HG03439 (cell line): ENCODE measurements around the gene LGI2.

ENCODE experiments used
- ATAC-seq: cut with Tn5 transposase; IDR thresholded peaks from one replicate; pipeline ENCODE4 v1.9.1; 2021; ENCODE audit warnings: mild to moderate bottlenecking, moderate library complexity; ENCODE audit not compliant: unreplicated experiment

LGI2 gene

DNA sequence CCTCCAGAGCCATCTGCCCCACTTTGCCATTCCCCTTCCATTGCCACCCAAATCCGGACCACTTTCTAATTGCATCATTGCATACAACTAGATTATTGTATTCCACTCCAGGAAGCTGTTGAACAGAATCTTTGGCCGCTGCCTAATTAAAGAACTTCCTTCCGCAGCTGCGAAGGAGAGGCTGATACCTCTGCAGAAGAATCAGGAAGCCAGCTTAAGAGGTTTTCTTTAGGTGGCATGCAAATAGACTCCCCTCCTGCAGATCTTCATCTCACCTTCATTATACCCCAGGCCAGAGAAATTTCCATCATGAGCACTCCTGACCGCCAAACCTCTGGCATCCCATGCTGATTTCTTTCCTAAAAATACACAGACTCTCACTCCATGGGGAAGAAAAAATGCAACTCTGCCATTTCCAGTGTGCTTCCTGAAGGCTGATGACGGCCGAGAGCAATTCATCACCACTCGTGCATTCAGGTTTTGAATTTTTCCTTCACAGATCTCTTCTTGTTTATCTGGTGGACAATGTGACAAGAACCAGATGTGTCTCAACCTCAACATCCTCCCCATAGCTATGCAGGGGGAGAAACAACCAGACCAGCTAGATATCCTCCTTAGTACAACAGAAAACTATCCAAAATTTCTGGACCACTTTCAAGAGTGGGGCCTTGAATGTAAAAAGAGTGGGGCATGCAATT, 31.2 kb downstream of the LGI2 start:
- no peak for ATAC-seq

- ATAC-seq: no peak
Observed at GRCh38 chr4:24995346-24995919, 35.3 kb downstream of the LGI2 start.

DNA sequence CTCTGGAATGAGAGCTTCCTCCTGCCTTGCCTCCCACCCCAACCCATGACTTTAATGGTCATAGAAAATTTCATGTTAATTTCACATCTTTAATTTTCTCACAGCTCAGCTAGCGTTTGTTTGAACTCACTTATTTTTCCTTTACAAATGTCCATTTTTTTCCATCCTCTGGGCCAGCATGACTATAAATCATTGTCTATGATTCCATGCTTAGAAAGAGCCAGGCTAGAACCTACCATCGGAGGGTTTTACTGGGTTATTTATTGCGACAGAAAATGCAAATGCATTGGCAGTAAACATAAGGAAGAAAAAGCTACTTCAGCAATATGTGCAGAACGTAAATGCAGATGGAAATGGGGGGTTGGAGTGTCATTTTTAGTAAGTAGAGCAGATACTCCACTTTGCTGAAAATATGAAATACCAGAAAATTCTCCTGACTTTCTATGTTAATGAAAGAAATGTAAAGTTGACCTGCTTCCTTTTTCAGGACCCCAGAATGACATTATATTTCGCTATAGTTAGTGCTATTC, 37.1 kb downstream of the LGI2 start:
- ATAC-seq: no peak

DNA sequence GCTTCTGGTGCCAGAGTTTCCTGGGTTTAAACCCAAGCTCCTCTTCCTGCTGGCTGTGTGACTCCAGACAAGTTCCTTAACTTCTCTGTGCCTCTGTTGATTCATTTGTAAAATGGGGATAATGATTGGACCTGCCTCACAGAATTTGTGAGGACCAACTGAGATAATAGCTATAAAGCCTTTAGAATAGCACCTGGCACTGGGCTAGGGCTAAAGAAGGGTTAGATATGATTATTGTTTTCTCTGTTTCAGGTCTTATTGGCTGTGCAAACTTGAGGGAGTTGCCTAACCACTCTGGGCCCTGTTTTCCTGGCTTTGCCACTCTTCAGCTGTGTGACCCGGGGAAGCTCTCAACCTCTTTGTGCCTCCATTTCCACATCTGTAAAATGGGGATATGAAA, 37.8 kb downstream of the LGI2 start:
- no peak for ATAC-seq

DNA sequence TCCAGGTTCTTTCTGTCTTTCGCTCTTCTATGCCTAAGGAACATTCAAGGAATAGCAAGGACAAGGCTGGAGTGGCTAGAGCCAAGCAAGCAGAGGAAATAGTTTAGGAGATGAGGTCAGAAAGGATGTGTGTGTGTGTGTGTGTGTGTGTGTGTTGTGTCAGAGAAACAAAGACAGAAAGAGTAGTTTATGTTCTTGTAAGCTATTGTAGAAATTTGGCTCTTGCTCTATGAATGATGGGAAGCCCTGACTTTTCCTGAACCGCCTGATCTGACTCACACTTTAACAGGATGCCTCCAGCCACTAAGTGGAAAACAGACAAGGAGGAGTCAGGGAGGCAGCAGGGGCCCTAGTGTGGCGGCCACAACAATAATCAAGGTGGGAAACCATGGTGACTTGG, 39.7 kb downstream of the LGI2 start:
- no peak for ATAC-seq

DNA sequence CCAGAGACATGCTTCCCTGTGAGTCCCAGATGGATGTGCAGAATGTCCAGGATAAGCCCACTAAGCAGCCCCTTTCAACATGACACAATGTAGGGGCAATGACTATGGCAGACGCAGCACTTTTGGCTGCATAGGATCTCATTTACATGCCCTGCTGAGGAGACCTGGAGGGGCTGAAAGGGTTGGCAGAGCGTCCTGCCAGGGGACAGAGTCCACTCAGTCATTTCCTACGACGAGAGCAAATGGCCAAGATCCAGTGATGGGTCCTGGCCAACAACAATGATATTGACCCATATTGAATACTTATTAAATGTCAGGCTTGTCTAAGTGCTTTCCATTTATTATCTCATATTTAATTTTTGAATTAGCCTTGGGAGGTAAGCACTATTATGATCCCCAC, 41.4 kb downstream of the LGI2 start:
- no peak for ATAC-seq

DNA sequence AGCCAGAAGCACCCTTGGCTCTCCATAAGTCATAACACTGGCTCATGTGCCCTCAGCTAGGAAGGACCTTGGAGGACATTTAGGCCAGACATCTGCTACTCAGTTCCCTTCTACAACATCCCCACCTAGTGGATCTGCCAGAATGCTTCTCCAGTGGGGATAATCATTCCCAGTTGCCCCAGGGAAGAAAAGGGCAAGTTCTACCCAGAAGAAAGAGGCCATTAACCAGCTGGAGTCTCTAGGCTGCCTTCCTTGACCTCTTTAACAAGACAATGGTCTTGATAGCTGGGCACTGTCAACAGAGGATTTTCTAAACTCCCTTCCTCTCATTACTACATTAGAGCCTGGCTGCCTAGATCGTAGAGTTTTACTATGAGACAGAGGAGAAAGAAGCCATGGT, 42.0 kb downstream of the LGI2 start:
- ATAC-seq: no peak

- ATAC-seq: no peak
Observed at GRCh38 chr4:24984602-24985532, 45.9 kb downstream of the LGI2 start.

DNA sequence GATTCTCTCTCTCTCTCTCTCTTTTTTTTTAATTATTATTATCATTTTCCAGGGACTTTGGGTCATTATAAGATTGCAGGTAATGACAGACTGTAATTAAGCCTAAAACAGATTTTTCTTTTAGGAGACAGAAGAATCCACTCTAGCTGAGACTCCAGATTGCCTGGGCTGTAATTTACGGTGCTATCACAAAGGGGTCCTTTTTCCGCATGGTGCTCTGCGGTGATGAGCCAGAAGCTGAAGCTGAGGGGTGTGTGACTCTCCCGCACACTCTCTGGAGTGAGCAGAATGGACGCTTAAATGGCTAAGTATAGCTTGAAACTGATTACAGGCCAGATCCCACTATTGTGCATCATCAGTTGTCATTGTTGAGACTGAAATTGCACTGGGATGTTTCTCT, 50.0 kb downstream of the LGI2 start:
- no peak for ATAC-seq

- ATAC-seq: no peak
Observed at GRCh38 chr4:24980064-24980690, 50.6 kb downstream of the LGI2 start.

GRCh38 chr4:24979554-24979953, 51.2 kb downstream of the LGI2 start:
- no peak for ATAC-seq

- ATAC-seq: no peak
Observed at GRCh38 chr4:24978291-24979075, 52.3 kb downstream of the LGI2 start.

GRCh38 chr4:24975510-24975909, 55.2 kb downstream of the LGI2 start:
- ATAC-seq: no peak

GRCh38 chr4:24973747-24974601, 56.8 kb downstream of the LGI2 start:
- ATAC-seq: no peak

DNA sequence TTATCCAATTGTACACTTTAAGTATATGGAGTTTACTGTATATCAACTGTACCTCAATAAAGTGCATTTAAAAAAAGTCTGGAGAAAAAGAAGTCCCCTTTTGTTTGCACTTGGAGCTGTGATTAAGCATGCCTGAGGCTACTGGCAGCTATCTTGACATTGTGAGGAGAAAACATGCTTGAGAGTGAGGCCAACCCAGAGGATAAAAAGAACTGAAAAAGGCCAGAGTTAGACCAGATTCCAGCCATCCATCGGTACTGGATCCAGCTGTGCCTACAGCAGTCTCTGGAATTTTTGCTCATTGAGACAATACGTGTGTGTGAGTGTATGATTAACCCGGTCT, 57.4 kb downstream of the LGI2 start:
- no peak for ATAC-seq

DNA sequence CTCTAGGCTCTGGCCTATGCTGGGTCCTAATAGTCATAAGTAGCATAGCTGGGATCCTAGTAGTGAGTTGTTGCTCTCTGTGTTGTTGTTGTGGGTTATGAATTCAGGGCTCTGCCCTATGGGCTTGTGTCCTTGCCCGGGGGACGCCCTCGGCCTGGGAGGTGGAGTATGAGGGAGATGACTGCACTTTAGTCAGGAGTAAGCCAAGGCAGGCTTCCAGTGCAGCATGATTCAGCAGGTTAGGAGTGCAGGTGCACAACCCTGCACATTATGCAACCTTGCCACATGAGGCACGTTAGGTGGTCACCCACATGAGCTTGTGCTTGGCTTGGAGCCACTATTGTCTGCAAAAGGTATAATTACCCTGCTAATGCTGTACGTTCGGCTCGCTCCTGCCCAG, 59.6 kb downstream of the LGI2 start:
- ATAC-seq: no peak

- no peak for ATAC-seq
Observed at GRCh38 chr4:24970635-24971034, 60.1 kb downstream of the LGI2 start.

DNA sequence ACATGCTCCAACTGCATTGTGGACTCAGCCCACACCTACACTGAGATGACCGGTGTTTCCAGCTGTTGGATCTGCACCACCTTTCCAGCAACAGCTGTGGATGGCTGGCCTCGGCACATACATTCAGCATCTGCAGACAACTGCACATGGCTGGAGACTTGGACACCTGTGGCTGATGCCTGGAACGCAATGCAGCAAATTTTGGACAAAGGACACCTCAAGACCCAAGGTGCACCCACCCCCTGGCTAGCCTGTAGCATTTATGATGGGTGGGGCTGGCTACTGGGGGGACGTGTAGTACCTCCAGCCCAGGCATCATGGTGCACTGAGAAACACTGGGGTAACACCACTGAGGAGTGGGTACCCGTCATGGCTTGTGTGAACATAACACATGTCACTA, 60.6 kb downstream of the LGI2 start:
- ATAC-seq: no peak

DNA sequence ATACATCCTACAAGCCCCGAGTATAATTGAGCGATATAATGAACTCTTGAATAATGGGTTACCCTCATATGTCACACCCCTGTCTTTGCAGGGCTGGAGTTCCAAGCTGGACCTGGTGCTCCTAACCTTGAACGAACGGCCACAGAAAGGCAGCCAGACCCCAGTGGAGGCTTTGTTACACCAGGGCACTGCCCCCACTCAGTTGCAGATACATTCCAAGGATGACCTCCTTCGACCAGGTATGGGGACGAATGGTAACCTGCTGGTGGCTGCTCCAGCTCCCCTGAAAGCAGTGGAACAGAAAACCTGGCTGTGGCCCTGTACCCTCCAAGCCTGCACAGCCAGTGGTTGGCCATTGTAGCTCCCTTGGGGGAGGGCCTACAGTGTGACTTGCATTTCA, 61.3 kb downstream of the LGI2 start:
- ATAC-seq: no peak

- ATAC-seq: no peak
Observed at GRCh38 chr4:24968992-24969391, 61.8 kb downstream of the LGI2 start.
